ENCODE results near the gene KLK4. TPM values are rescaled to one million over a fixed set of nuclear protein-coding genes. Genes with fewer than 3 reads are reported as not detected.

KLK4 gene
- total RNA-seq, 1 donor = 0.21 TPM

DNA sequence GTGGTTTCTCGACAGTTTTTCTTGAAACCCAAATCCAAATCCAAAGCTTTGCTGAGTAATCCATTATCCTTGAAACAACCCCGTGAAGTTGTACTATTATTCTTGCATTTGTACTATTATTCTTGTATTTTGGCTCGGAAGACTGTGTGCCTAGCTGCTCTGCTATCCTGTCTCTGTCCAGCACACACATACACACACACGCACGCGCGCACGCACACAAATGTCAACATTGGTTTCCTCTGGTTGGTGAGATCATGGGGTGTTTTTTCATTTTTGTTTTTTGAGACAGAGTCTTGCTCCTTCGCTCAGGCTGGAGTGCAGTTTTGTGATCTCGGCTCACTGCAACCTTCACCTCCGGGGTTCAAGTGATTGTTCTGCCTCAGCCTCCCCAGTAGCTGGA is 14.9 kb upstream of the KLK4 start:
- H3K4me1 ChIP-seq (ENCODE audit: insufficient read depth, low read length) = no peaks in the 10 kb centered on the region
- H3K9me3 ChIP-seq (ENCODE audit: low read depth, low read length) = no peaks in the 10 kb centered on the region
- no peak overlapping the region for H3K4me3 ChIP-seq (ENCODE audit: low read length)
- peaks cover 8% of the 10 kb centered on the region for H3K27me3 ChIP-seq (ENCODE audit: insufficient read depth, low read length)

- H3K4me1 ChIP-seq (ENCODE audit: insufficient read depth, low read length) = no peaks in the 10 kb centered on the region
- no peak overlapping the region for H3K4me3 ChIP-seq (ENCODE audit: low read length)
- no peaks in the 10 kb centered on the region for H3K9me3 ChIP-seq (ENCODE audit: low read depth, low read length)
- H3K27me3 ChIP-seq (ENCODE audit: insufficient read depth, low read length) = peaks cover 8% of the 10 kb centered on the region
Measured at GRCh38 chr19:50925734-50926133, 14.5 kb upstream of the KLK4 start.

DNA sequence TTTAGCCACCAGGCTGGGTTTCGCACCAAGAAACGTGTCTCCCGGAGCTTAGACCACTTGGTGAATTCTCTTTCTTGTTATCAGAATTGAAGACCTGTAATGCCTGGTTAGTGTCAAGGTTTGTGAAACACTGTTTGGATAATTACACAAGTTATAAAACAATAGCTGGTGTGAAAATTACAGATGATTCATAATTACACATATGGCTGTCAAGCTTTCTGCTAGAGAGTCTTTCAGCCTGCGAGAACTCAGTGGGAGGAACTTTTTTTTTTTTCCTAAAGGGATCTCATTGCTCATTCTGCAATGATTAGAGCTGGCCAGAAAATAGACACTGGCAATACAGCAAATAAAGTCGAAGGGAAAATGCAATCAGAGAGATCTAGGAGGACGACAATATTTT is 13.4 kb upstream of the KLK4 start:
- peaks cover 4% of the 10 kb centered on the region for H3K27me3 ChIP-seq (ENCODE audit: insufficient read depth, low read length)
- H3K4me1 ChIP-seq (ENCODE audit: insufficient read depth, low read length) = no peaks in the 10 kb centered on the region
- no peaks in the 10 kb centered on the region for H3K9me3 ChIP-seq (ENCODE audit: low read depth, low read length)
- H3K4me3 ChIP-seq (ENCODE audit: low read length) = no peak overlapping the region

DNA sequence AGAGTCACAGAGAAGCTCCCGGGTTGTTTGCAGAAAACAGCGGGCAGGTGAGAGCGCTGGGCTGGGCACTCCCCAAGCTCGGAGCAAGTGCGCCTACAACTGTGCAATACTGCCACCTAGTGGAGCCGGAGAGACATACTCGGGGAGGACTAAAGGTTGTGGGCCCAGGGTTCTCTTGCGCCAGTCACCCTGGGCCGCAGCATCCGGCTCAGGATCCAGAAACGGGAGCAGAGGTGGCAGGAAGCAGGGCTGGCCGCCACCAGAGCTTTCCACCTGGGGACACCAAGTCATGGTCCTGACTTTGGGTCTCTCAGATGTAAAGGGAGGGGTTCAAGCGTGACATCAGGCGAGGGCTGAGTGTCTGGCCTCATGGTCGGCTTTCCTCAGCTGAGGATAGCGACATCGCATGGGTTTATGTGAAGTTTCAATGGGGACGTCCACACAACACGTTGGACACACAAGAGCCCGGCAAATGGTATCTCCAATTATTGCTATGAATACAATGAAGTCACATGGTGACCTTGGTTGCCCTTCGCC is 11.2 kb upstream of the KLK4 start:
- H3K9me3 ChIP-seq (ENCODE audit: low read depth, low read length) = no peaks in the 10 kb centered on the region
- no peaks in the 10 kb centered on the region for H3K4me1 ChIP-seq (ENCODE audit: insufficient read depth, low read length)
- H3K4me3 ChIP-seq (ENCODE audit: low read length) = no peak overlapping the region
- peaks cover 4% of the 10 kb centered on the region for H3K27me3 ChIP-seq (ENCODE audit: insufficient read depth, low read length)

- H3K4me3 ChIP-seq (ENCODE audit: low read length) = no peak overlapping the region
- H3K4me1 ChIP-seq (ENCODE audit: insufficient read depth, low read length) = no peaks in the 10 kb centered on the region
- H3K9me3 ChIP-seq (ENCODE audit: low read depth, low read length) = no peaks in the 10 kb centered on the region
- peaks cover 4% of the 10 kb centered on the region for H3K27me3 ChIP-seq (ENCODE audit: insufficient read depth, low read length)
Measured at GRCh38 chr19:50921426-50922316, 10.5 kb upstream of the KLK4 start.

GRCh38 chr19:50916069-50916468 is 4.9 kb upstream of the KLK4 start:
- H3K27me3 ChIP-seq (ENCODE audit: insufficient read depth, low read length) = peaks cover 18% of the 10 kb centered on the region
- H3K9me3 ChIP-seq (ENCODE audit: low read depth, low read length) = no peaks in the 10 kb centered on the region
- no peak overlapping the region for H3K4me3 ChIP-seq (ENCODE audit: low read length)
- no peaks in the 10 kb centered on the region for H3K4me1 ChIP-seq (ENCODE audit: insufficient read depth, low read length)

GRCh38 chr19:50912727-50913716 is 1.8 kb upstream of the KLK4 start:
- Histone ChIP-seq H3K9me3 (ENCODE audit: low read depth, low read length) (no peaks in the 10 kb centered on the region), H3K4me3 (ENCODE audit: low read length) (no peak overlapping the region), H3K27me3 (ENCODE audit: insufficient read depth, low read length) (peaks cover 38% of the 10 kb centered on the region), H3K4me1 (ENCODE audit: insufficient read depth, low read length) (no peaks in the 10 kb centered on the region)

- no peaks in the 10 kb centered on the region for H3K4me1 ChIP-seq (ENCODE audit: insufficient read depth, low read length)
- H3K9me3 ChIP-seq (ENCODE audit: low read depth, low read length) = no peaks in the 10 kb centered on the region
- H3K27me3 ChIP-seq (ENCODE audit: insufficient read depth, low read length) = peaks cover 43% of the 10 kb centered on the region
Measured at GRCh38 chr19:50912102-50912599, 956 bp upstream of the KLK4 start.

GRCh38 chr19:50910722-50911121 is 473 bp downstream of the KLK4 start:
- H3K4me3 ChIP-seq (ENCODE audit: low read length) = no peak overlapping the region
- no peaks in the 10 kb centered on the region for H3K9me3 ChIP-seq (ENCODE audit: low read depth, low read length)
- H3K4me1 ChIP-seq (ENCODE audit: insufficient read depth, low read length) = no peaks in the 10 kb centered on the region
- H3K27me3 ChIP-seq (ENCODE audit: insufficient read depth, low read length) = peaks cover 40% of the 10 kb centered on the region

More at GRCh38 chr19:50912102-50912599, 956 bp upstream of the KLK4 start:
- H3K4me3 ChIP-seq (ENCODE audit: low read length) = no peak overlapping the region

DNA sequence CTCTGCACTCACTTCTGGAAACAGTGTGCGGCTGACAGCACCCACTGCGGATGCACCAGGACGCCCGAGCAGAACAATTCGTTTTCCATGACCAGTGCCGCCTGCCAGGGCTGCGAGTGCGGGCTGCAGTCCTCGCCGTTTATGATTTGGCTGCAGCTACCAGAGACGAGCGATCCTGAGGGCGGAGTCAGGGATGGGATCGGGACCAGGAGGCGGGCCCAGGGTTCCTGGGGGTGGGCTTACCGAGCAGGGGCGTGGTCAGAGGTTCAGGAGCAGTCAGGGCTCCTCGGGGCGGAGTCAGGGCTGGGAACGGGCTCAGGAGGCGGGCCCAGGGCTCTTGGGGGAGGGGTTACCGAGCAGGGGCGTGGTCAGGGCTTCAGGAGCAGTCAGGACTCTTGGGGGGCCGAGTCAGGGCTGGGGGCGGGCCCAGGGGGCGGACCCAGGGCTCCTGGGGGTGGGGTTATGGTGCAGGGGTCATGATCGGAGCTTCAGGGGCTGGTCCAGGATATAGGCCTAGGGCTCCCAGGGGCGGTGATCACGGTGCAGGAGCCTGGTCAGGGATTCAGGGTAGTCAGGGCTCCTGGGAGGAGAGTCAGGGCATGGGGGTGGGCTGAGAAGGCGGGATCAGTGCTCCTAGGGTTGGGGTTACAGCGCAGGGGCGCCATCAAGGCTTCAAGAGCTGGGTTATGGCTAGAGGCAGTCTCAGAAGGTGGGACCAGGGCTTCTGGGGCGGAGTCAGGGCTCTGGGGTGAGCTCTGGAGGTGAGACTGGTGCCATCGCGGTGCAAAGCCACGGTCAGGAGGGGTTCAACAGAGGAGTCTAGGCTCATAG is 1.7 kb downstream of the KLK4 start:
- Histone ChIP-seq H3K4me3 (ENCODE audit: low read length) (no peak overlapping the region), H3K27me3 (ENCODE audit: insufficient read depth, low read length) (peaks cover 40% of the 10 kb centered on the region), H3K4me1 (ENCODE audit: insufficient read depth, low read length) (no peaks in the 10 kb centered on the region), H3K9me3 (ENCODE audit: low read depth, low read length) (no peaks in the 10 kb centered on the region)

- Histone ChIP-seq H3K4me1 (ENCODE audit: insufficient read depth, low read length) (no peaks in the 10 kb centered on the region), H3K27me3 (ENCODE audit: insufficient read depth, low read length) (peaks cover 40% of the 10 kb centered on the region), H3K9me3 (ENCODE audit: low read depth, low read length) (no peaks in the 10 kb centered on the region), H3K4me3 (ENCODE audit: low read length) (no peak overlapping the region)
Measured at GRCh38 chr19:50908336-50908735, 2.9 kb downstream of the KLK4 start.

DNA sequence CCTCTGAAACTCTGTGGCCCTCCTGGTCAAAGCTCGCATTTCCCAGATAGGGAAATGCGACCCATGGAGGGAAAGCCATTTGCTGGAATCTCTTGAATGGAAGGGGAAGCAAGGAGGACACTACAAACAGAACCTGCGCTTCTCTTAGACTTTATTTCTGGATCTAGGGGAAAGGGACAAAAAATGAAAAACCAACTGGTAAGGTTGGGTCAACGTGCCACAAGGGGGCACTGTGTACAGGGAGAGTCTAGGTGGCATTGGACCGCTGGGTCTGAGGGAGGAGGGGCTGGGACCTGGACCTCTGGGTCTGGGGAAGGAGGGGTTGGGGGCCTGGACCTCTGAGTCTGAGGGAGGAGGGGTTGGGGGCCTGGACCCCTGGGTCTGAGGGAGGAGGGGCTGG is 5.0 kb downstream of the KLK4 start:
- H3K27me3 ChIP-seq (ENCODE audit: insufficient read depth, low read length) = peaks cover 28% of the 10 kb centered on the region
- H3K9me3 ChIP-seq (ENCODE audit: low read depth, low read length) = no peaks in the 10 kb centered on the region
- H3K4me1 ChIP-seq (ENCODE audit: insufficient read depth, low read length) = no peaks in the 10 kb centered on the region
- no peak overlapping the region for H3K4me3 ChIP-seq (ENCODE audit: low read length)

DNA sequence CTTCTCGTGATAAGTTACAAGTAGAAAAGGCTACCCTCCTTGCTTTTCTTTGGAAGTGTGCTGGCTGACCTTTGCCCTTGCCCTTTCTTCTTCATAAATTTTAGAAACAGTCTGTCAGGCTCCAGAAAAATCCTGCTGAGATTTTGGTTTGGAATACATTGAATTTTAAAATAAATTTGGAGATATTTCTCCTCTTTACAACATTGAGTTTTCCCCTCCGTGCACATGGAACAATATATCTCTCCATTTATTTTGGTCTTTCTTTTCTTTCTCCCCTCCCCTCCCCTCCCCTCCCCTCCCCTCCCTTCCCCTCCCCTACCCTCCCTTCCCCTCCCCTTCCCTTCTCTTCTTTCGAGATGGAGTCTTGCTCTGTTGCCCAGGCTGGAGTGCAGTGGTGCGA is 8.6 kb downstream of the KLK4 start:
- Histone ChIP-seq H3K4me1 (ENCODE audit: insufficient read depth, low read length) (no peaks in the 10 kb centered on the region), H3K4me3 (ENCODE audit: low read length) (no peak overlapping the region), H3K9me3 (ENCODE audit: low read depth, low read length) (no peaks in the 10 kb centered on the region), H3K27me3 (ENCODE audit: insufficient read depth, low read length) (peaks cover 4% of the 10 kb centered on the region)

DNA sequence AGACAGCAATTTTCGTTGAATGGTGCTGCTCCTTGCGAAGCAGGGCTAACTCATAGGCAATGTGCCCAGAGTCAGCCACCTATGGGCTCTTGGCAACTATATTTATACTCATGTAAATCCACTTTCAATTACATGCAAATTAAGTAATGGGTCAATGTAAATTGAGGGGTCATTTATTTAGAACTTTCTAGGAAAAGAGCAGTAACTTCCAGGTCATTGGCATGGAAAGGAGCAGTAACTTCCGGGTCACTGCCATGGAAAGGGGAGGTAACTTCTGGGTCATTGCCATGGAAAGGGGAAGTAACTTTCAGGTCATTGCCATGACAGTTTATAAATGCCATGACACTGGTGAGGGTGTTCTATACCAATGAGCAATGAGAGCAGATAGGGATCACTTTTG is 11.6 kb downstream of the KLK4 start:
- H3K4me3 ChIP-seq (ENCODE audit: low read length) = no peak overlapping the region
- H3K27me3 ChIP-seq (ENCODE audit: insufficient read depth, low read length) = no peaks in the 10 kb centered on the region
- H3K4me1 ChIP-seq (ENCODE audit: insufficient read depth, low read length) = no peaks in the 10 kb centered on the region
- no peaks in the 10 kb centered on the region for H3K9me3 ChIP-seq (ENCODE audit: low read depth, low read length)
